GM23248 (cell line): Measurements from ENCODE around the gene ZNF723. TPM values are rescaled to one million over a fixed set of nuclear protein-coding genes. Genes with fewer than 3 reads are reported as not detected.
"Not testable (repeated sequence)": the region's sequence is repeated elsewhere in the genome, so short reads cannot be mapped to it uniquely, and the experiment has no call there.

Experiments
- DNase-seq: peaks from one replicate; pipeline ENCODE4 v3.0.0-alpha.2; 2015
- H2AFZ ChIP-seq: fragments of 200-600 bp; sonication (generic); 2 replicates; pipeline ENCODE4 v1.6.1; 2016; ENCODE audit warnings: antibody characterized with exemption
- H3F3A ChIP-seq: fragments of 200-600 bp; sonication (generic); 2 replicates; pipeline ENCODE4 v1.6.1; 2016; ENCODE audit warnings: mild to moderate bottlenecking, antibody characterized with exemption, mixed run types; ENCODE audit not compliant: insufficient read depth
- H3K27ac ChIP-seq: fragments of 200-600 bp; sonication (generic); 2 replicates; pipeline ENCODE4 v1.5.1; 2016; ENCODE audit warnings: mild to moderate bottlenecking
- H3K27me3 ChIP-seq: fragments of 200-600 bp; sonication (generic); replicated peaks from 2 replicates; pipeline ENCODE4 v1.6.1; 2016; ENCODE audit warnings: mild to moderate bottlenecking; ENCODE audit not compliant: insufficient read depth
- H3K36me3 ChIP-seq: fragments of 200-600 bp; sonication (generic); 2 replicates; pipeline ENCODE4 v1.6.1; 2016; ENCODE audit warnings: low read depth, mild to moderate bottlenecking
- H3K4me1 ChIP-seq: fragments of 200-600 bp; sonication (generic); 2 replicates; pipeline ENCODE4 v1.6.1; 2016; ENCODE audit warnings: mild to moderate bottlenecking; ENCODE audit not compliant: insufficient read depth
- H3K4me2 ChIP-seq: fragments of 200-600 bp; sonication (generic); one replicate; pipeline ENCODE4 v1.6.1; 2016; ENCODE audit warnings: mild to moderate bottlenecking; ENCODE audit not compliant: unreplicated experiment
- H3K4me3 ChIP-seq: fragments of 200-600 bp; sonication (generic); 2 replicates; pipeline ENCODE4 v1.5.1; 2016; ENCODE audit warnings: mild to moderate bottlenecking
- H3K79me2 ChIP-seq: fragments of 200-600 bp; sonication (generic); 2 replicates; pipeline ENCODE4 v1.6.1; 2016; ENCODE audit warnings: mild to moderate bottlenecking; ENCODE audit not compliant: insufficient read depth
- H3K9ac ChIP-seq: fragments of 200-600 bp; sonication (generic); 2 replicates; pipeline ENCODE4 v1.6.1; 2016; ENCODE audit warnings: mild to moderate bottlenecking
- H3K9me2 ChIP-seq: fragments of 200-600 bp; sonication (generic); 2 replicates; pipeline ENCODE4 v1.6.1; 2016; ENCODE audit warnings: mixed run types, mild to moderate bottlenecking, moderate library complexity; ENCODE audit not compliant: insufficient read depth
- H3K9me3 ChIP-seq: fragments of 200-600 bp; sonication (generic); one replicate; pipeline ENCODE4 v1.6.1; 2017; ENCODE audit warnings: low read depth
- H4K20me1 ChIP-seq: fragments of 200-600 bp; sonication (generic); 2 replicates; pipeline ENCODE4 v1.6.0; 2016; ENCODE audit not compliant: insufficient read depth
- EZH2 ChIP-seq: fragments of 200-600 bp; sonication (generic); IDR thresholded peaks from 2 replicates; pipeline ENCODE4 v1.6.1; 2018; ENCODE audit warnings: antibody characterized with exemption, mild to moderate bottlenecking; ENCODE audit not compliant: insufficient read depth, poor library complexity, severe bottlenecking
- EZH2phosphoT487 ChIP-seq: fragments of 200-600 bp; sonication (generic); IDR thresholded peaks from 2 replicates; pipeline ENCODE4 v1.6.1; 2018; ENCODE audit warnings: antibody characterized with exemption, moderate library complexity, mild to moderate bottlenecking, low read depth; ENCODE audit not compliant: insufficient read depth
- WGBS, 2 experiments: methylation state at CpG; one replicate each; pipeline ENCODE4 v1.1.6; 2015 to 2017; ENCODE audit warnings: low lambda C conversion rate in 2 of 2, low coverage in 1 of 2; ENCODE audit errors: missing lambda C conversion rate in 2 of 2; 5-methylcytosine and 5-hydroxymethylcytosine counted together
- in situ Hi-C: fragments of 300-500 bp; cut with MboI; formaldehyde crosslinking; loops from 2 replicates; pipeline ENCODE4 v1.15.0; 2020
- polyA plus RNA-seq: library from polyadenylated mRNA; unstranded; fragments of >200 nt; fragmentation: Nextera tagmentation; extraction: Ambion mirVana; gene quantifications from 2 replicates; pipeline ENCODE4 v1.2.1, GENCODE V29; 2016
- total RNA-seq: library from RNA; depleted of rRNA; stranded (reverse); fragments of >200 nt; shearing (Covaris generic); gene quantifications from 2 replicates; pipeline ENCODE4 v1.2.3, GENCODE V29; 2014; rRNA removed

ZNF723 gene
- total RNA-seq (not detected in 2 replicates), polyA plus RNA-seq (not detected in 2 replicates)

- H3K4me3 ChIP-seq = no peak within 1 kb of the TSS
- WGBS, 2 experiments = 26 to 34% methylated on average over 28 to 31 of the region's 31 CpGs
Measured at GRCh38 chr19:22832031-22832762, at the start of gene ZNF723. Gene ZNF723 (plus strand): TSS chr19:22832291. CDS start chr19:22832380, 89 bp downstream.

GRCh38 chr19:22783651-22784410, 48.3 kb upstream of the ZNF723 start, which contains the start of gene ZNF99:
Gene ZNF99 (minus strand): TSS chr19:22784151. CDS start chr19:22784016, 135 bp downstream.
- DNase-seq = no peak
- in situ Hi-C loops = no loop called here
- no peaks in the 10 kb centered on the region for H4K20me1 ChIP-seq
- no peak within 1 kb of the TSS for H3K4me3 ChIP-seq
- no peaks in the 10 kb centered on the region for H3K36me3 ChIP-seq
- no peak within 1 kb of the TSS for H3K27ac ChIP-seq
- WGBS, 2 experiments = 5 to 6% methylated on average over 32 to 34 of the region's 36 CpGs
- no peaks in the 10 kb centered on the region for H3K27me3 ChIP-seq
- H3F3A ChIP-seq = no peaks in the 10 kb centered on the region
- H3K9me3 ChIP-seq = no peaks in the 10 kb centered on the region
- H3K79me2 ChIP-seq = no peaks in the 10 kb centered on the region
- H3K4me1 ChIP-seq = no peaks in the 10 kb centered on the region
- no peak for TF ChIP-seq EZH2
- no peak within 1 kb of the TSS for H2AFZ ChIP-seq
- H3K9me2 ChIP-seq = no peaks in the 10 kb centered on the region
- no peak within 1 kb of the TSS for H3K4me2 ChIP-seq
- no peak within 1 kb of the TSS for H3K9ac ChIP-seq

More at GRCh38 chr19:22832031-22832762, at the start of gene ZNF723:
- Histone ChIP-seq H3K4me1 (no peaks in the 10 kb centered on the region), H4K20me1 (no peaks in the 10 kb centered on the region), H3K36me3 (no peaks in the 10 kb centered on the region), H3K79me2 (no peaks in the 10 kb centered on the region), H3K9me2 (no peaks in the 10 kb centered on the region), H3K27ac (no peak within 1 kb of the TSS), H3F3A (no peaks in the 10 kb centered on the region), H3K9me3 (no peaks in the 10 kb centered on the region), H3K4me2 (no peak within 1 kb of the TSS), H3K27me3 (no peaks in the 10 kb centered on the region), H2AFZ (no peak within 1 kb of the TSS), H3K9ac (no peak within 1 kb of the TSS)
- in situ Hi-C loops = no loop called here
- TF ChIP-seq EZH2phosphoT487 = no peak
- TF ChIP-seq EZH2 = no peak
- no peak for DNase-seq

- H3K27me3 ChIP-seq, H3F3A ChIP-seq, in situ Hi-C loops, H4K20me1 ChIP-seq, H3K9me2 ChIP-seq, H3K4me1 ChIP-seq, H3K4me2 ChIP-seq, H3K4me3 ChIP-seq, H3K9ac ChIP-seq, H3K79me2 ChIP-seq, H2AFZ ChIP-seq, H3K9me3 ChIP-seq, H3K27ac ChIP-seq, DNase-seq, H3K36me3 ChIP-seq: not testable (repeated sequence)
- whole genome bisulfite sequencing, 2 experiments = 45 to 47% methylated on average over 4 of the region's 4 CpGs
Measured at GRCh38 chr19:22792863-22793262, 39.2 kb upstream of the ZNF723 start.

GRCh38 chr19:22797040-22797439, 35.1 kb upstream of the ZNF723 start:
- Histone ChIP-seq H4K20me1 (no peaks in the 10 kb centered on the region), H3K9me2 (no peaks in the 10 kb centered on the region), H3K27ac (no peak overlapping the region), H3K27me3 (no peaks in the 10 kb centered on the region), H3K4me3 (no peak overlapping the region), H3K36me3 (no peaks in the 10 kb centered on the region), H3K4me2 (no peak overlapping the region), H3K9me3 (no peaks in the 10 kb centered on the region), H3K4me1 (no peaks in the 10 kb centered on the region), H3K9ac (no peak overlapping the region), H3F3A (no peaks in the 10 kb centered on the region), H2AFZ (no peak overlapping the region), H3K79me2 (no peaks in the 10 kb centered on the region)
- DNase-seq = no peak
- in situ Hi-C loops = no loop called here
- WGBS, 2 experiments = 7 to 9% methylated on average over 5 of the region's 5 CpGs
- TF ChIP-seq EZH2 (no peak), EZH2phosphoT487 (no peak)
